KMS-11 (cell line): ENCODE measurements around the gene TNFSF15.

Experiments
- H2AFZ ChIP-seq: fragments of 200-600 bp; sonication (generic); 2 replicates; pipeline ENCODE4 v1.6.1; 2016; ENCODE audit warnings: antibody characterized with exemption, mixed run types, low read depth
- H3K27ac ChIP-seq: fragments of 200-600 bp; sonication (generic); 2 replicates; pipeline ENCODE4 v1.6.1; 2016; ENCODE audit warnings: mild to moderate bottlenecking, mixed run types
- H3K27me3 ChIP-seq: fragments of 200-600 bp; sonication (generic); 2 replicates; pipeline ENCODE4 v1.6.1; 2017; ENCODE audit warnings: mild to moderate bottlenecking, low read depth, mixed run types, moderate library complexity; ENCODE audit not compliant: insufficient read depth
- H3K36me3 ChIP-seq: fragments of 200-600 bp; sonication (generic); 2 replicates; pipeline ENCODE4 v1.6.1; 2017; ENCODE audit warnings: mild to moderate bottlenecking, mixed run types; ENCODE audit not compliant: insufficient read depth
- H3K4me1 ChIP-seq: fragments of 200-600 bp; sonication (generic); 2 replicates; pipeline ENCODE4 v1.6.1; 2016; ENCODE audit warnings: mild to moderate bottlenecking, low read depth, mixed run types; ENCODE audit not compliant: poor library complexity, severe bottlenecking
- H3K4me2 ChIP-seq: fragments of 200-600 bp; sonication (generic); 2 replicates; pipeline ENCODE4 v1.7.0; 2016; ENCODE audit warnings: mild to moderate bottlenecking, mixed run types
- H3K4me3 ChIP-seq: fragments of 200-600 bp; sonication (generic); IDR thresholded peaks from 2 replicates; pipeline ENCODE4 v1.6.1; 2017; ENCODE audit warnings: low read depth, low read length, mixed read lengths; ENCODE audit not compliant: insufficient read depth
- H3K79me2 ChIP-seq: fragments of 200-600 bp; sonication (generic); 2 replicates; pipeline ENCODE4 v1.6.1; 2016; ENCODE audit warnings: low read depth, mixed run types; ENCODE audit not compliant: insufficient read depth
- H3K9ac ChIP-seq: fragments of 200-600 bp; sonication (generic); 2 replicates; pipeline ENCODE4 v1.6.1; 2016; ENCODE audit warnings: mild to moderate bottlenecking, mixed run types
- H4K20me1 ChIP-seq: fragments of 200-600 bp; sonication (generic); 2 replicates; pipeline ENCODE4 v1.6.1; 2016; ENCODE audit warnings: mild to moderate bottlenecking, mixed run types; ENCODE audit not compliant: insufficient read depth
- TF ChIP-seq, protein P1 (sequence below): fragments of 200-600 bp; sonication (generic); conservative IDR thresholded peaks from 2 replicates; pipeline ENCODE4 v1.6.1; 2017; ENCODE audit warnings: low read depth, mild to moderate bottlenecking, antibody characterized with exemption, low read length, moderate library complexity, mixed read lengths

The TNFSF15 gene

DNA sequence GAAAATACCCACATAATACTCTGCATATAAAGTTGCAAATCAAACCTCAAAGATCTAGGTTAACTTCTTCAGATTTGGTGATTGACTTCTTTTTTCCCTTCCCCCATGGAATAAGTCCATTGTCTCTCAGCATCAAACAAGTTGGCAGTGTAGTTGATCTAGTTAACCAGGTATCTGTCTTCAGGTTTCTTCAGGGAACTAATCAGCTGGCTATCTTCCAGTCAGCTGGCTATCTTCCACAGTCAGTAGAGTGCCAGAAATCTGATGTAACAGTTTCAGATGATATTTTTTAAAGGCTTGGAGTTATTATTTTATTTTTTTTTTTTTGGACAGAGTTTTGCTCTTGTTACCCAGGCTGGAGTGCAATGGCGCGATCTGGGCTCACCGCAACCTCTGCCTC is 16.8 kb downstream of the TNFSF15 start:
- no peaks in the 10 kb centered on the region for H3K79me2 ChIP-seq
- H2AFZ ChIP-seq = no peak overlapping the region
- H3K27ac ChIP-seq = no peak overlapping the region
- no peaks in the 10 kb centered on the region for H4K20me1 ChIP-seq
- no peak overlapping the region for H3K4me2 ChIP-seq
- no peaks in the 10 kb centered on the region for H3K36me3 ChIP-seq
- TF ChIP-seq, protein P1, sequence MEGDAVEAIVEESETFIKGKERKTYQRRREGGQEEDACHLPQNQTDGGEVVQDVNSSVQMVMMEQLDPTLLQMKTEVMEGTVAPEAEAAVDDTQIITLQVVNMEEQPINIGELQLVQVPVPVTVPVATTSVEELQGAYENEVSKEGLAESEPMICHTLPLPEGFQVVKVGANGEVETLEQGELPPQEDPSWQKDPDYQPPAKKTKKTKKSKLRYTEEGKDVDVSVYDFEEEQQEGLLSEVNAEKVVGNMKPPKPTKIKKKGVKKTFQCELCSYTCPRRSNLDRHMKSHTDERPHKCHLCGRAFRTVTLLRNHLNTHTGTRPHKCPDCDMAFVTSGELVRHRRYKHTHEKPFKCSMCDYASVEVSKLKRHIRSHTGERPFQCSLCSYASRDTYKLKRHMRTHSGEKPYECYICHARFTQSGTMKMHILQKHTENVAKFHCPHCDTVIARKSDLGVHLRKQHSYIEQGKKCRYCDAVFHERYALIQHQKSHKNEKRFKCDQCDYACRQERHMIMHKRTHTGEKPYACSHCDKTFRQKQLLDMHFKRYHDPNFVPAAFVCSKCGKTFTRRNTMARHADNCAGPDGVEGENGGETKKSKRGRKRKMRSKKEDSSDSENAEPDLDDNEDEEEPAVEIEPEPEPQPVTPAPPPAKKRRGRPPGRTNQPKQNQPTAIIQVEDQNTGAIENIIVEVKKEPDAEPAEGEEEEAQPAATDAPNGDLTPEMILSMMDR = no peak
- H3K27me3 ChIP-seq = no peaks in the 10 kb centered on the region
- H3K4me3 ChIP-seq = no peak overlapping the region
- H3K4me1 ChIP-seq = no peaks in the 10 kb centered on the region
- no peak overlapping the region for H3K9ac ChIP-seq

DNA sequence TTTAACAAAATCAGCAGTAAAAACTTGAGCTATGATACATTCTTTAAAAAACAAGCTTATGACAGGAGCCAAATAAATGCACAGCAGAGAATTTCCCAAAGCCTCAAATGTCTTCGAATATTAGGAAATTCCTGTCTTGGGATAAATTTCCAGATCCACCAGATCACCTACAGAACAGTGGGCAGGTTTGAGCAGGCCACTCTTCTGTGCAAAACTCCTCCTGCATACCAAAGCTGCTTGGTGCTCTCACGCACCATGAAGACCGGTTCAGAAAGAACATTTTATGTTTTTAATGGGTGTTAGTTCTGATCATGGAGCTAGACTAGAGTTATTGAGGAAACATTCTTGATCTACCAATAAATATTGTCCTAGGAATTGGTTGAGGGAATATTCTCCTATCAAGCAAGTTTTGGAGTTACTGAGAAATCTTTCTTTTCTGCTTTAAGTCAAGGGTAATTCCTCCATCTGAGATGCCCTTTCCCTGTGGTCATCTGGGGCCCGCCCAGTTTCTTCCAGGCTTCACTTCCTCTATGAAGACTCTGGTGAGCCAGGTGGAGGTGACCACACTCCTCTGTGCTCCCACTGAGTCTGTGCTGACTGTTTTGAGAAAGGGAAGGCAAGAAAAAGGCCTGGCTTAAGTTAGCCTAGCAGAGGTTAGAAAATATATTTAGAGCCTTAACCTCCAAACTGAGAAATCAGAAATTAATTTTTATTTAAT is 17.9 kb downstream of the TNFSF15 start:
- TF ChIP-seq, protein P1 = no peak
- Histone ChIP-seq H3K27ac (no peak overlapping the region), H3K36me3 (no peaks in the 10 kb centered on the region)

DNA sequence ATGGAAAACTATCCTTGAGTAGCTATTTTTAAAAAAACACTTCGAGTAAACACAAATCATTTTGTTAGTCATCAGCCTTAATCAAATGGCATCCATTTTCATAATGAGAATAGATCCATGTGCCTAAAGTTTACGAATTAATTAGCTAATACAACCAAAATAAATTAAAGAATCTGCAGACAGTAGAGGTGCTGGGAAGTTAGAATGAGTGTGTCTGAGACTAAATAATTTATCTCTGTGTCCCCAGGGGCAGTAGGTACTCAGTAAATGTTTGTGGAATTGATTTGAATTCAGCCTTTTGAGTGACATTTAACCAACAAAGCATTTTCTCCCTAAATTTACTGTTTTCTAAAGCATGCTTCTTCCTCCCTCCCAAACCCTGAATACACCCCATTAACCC is 18.6 kb downstream of the TNFSF15 start:
- Histone ChIP-seq H3K79me2 (no peaks in the 10 kb centered on the region), H3K27me3 (no peaks in the 10 kb centered on the region), H3K4me3 (no peak overlapping the region), H3K9ac (no peak overlapping the region), H3K27ac (no peak overlapping the region), H3K4me2 (no peak overlapping the region), H2AFZ (no peak overlapping the region), H4K20me1 (no peaks in the 10 kb centered on the region), H3K4me1 (no peaks in the 10 kb centered on the region), H3K36me3 (no peaks in the 10 kb centered on the region)
- TF ChIP-seq, protein P1 = no peak

More for the DNA sequence above, 17.9 kb downstream of the TNFSF15 start:
- no peak overlapping the region for H3K4me3 ChIP-seq
- H3K79me2 ChIP-seq = no peaks in the 10 kb centered on the region
- H3K9ac ChIP-seq = no peak overlapping the region
- H3K4me2 ChIP-seq = no peak overlapping the region
- H4K20me1 ChIP-seq = no peaks in the 10 kb centered on the region
- H2AFZ ChIP-seq = no peak overlapping the region
- H3K27me3 ChIP-seq = no peaks in the 10 kb centered on the region
- H3K4me1 ChIP-seq = no peaks in the 10 kb centered on the region

DNA sequence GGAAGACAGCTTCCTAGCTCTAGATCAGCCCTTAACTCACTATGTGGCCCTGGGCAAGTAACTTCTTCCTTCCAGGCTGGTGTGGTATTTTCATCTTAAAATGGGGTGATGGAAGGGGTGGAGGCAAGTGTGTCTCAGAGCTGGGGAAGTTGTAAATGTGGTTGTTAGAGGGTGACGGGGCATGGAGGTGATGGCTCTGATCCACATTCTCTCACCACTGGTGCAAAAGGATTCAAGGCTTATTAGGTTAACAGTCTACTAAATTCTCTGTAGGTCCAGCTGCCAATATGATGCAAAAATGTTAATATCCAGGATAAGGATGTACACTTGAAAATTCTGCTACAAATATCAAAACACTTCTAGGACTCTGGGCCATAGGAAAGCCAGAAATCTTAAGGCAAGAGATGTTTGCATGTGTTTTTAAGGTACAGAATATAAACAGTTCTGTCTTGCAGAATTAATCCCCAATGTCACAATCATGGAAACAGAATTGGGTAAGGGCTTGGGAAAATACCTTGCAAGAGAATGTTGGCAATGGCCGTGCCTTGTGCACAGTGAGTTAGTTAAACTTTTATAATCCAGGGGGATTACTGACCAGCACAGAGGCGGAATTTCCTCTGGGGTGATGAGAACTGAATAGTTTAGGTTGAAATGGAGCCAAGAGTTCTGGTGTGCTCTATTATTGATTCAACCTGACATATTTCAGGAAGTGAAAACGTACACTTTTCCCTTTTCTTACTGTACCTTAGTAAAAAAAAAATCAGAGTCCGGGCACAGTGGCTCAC is 19.8 kb downstream of the TNFSF15 start:
- H3K4me2 ChIP-seq = no peak overlapping the region
- TF ChIP-seq, protein P1 = no peak
- no peak overlapping the region for H3K27ac ChIP-seq

More for the DNA sequence above, 19.8 kb downstream of the TNFSF15 start:
- Histone ChIP-seq H3K4me3 (no peak overlapping the region), H2AFZ (no peak overlapping the region), H3K36me3 (no peaks in the 10 kb centered on the region), H3K9ac (no peak overlapping the region), H3K4me1 (no peaks in the 10 kb centered on the region), H3K79me2 (no peaks in the 10 kb centered on the region), H4K20me1 (no peaks in the 10 kb centered on the region), H3K27me3 (no peaks in the 10 kb centered on the region)
